H9 (cell line): Measurements from ENCODE around the gene RHOB. TPM values are rescaled to one million over a fixed set of nuclear protein-coding genes. Genes with fewer than 3 reads are reported as not detected.

Experiments
- DNase-seq: peaks from one replicate; pipeline ENCODE4 v3.0.0-alpha.2; 2017
- H2AFZ ChIP-seq: one replicate; pipeline ENCODE4 v1.6.1; 2013; ENCODE audit warnings: mild to moderate bottlenecking, low read length, control low read depth, moderate library complexity
- H2AK5ac ChIP-seq: 2 replicates; pipeline ENCODE4 v1.6.1; 2013; ENCODE audit warnings: low read length, control low read depth, mixed read lengths; ENCODE audit not compliant: insufficient read length
- H2BK120ac ChIP-seq: one replicate; pipeline ENCODE4 v1.6.1; 2013; ENCODE audit warnings: low read depth, mild to moderate bottlenecking, low read length, control low read depth, inconsistent platforms; ENCODE audit not compliant: poor library complexity, severe bottlenecking
- H2BK12ac ChIP-seq: 2 replicates; pipeline ENCODE4 v1.6.1; 2013; ENCODE audit warnings: low read length, control low read depth, mixed read lengths, low read depth; ENCODE audit not compliant: insufficient read length
- H2BK15ac ChIP-seq: 2 replicates; pipeline ENCODE4 v1.6.1; 2013; ENCODE audit warnings: low read depth, low read length, control low read depth
- H2BK20ac ChIP-seq: one replicate; pipeline ENCODE4 v1.6.1; 2013; ENCODE audit warnings: low read depth, mild to moderate bottlenecking, low read length, control low read depth, inconsistent platforms; ENCODE audit not compliant: poor library complexity, severe bottlenecking
- H2BK5ac ChIP-seq: 2 replicates; pipeline ENCODE4 v1.6.1; 2013; ENCODE audit warnings: low read length, control low read depth, mixed read lengths; ENCODE audit not compliant: insufficient read length
- H3K14ac ChIP-seq: 2 replicates; pipeline ENCODE4 v1.6.1; 2013; ENCODE audit warnings: low read length, control low read depth; ENCODE audit not compliant: insufficient read depth
- H3K18ac ChIP-seq: 2 replicates; pipeline ENCODE4 v1.6.1; 2013; ENCODE audit warnings: low read depth, mild to moderate bottlenecking, mixed read lengths, low read length, control low read depth; ENCODE audit not compliant: insufficient read length
- H3K23ac ChIP-seq: 2 replicates; pipeline ENCODE4 v1.6.1; 2013; ENCODE audit warnings: low read length, control low read depth, mixed read lengths, low read depth; ENCODE audit not compliant: insufficient read length
- H3K23me2 ChIP-seq: 2 replicates; pipeline ENCODE4 v1.6.1; 2013; ENCODE audit warnings: low read depth, mild to moderate bottlenecking, mixed read lengths, low read length, control low read depth; ENCODE audit not compliant: insufficient read length, poor library complexity, severe bottlenecking
- H3K27ac ChIP-seq: 2 replicates; pipeline ENCODE4 v1.5.1; 2013; ENCODE audit warnings: low read length, control low read depth, mixed read lengths, low read depth; ENCODE audit not compliant: insufficient read length
- H3K27me3 ChIP-seq: 2 replicates; pipeline ENCODE4 v1.6.1; 2013; ENCODE audit warnings: low read length, control low read depth, inconsistent platforms; ENCODE audit not compliant: insufficient read depth
- H3K4ac ChIP-seq: 2 replicates; pipeline ENCODE4 v1.6.1; 2013; ENCODE audit warnings: low read depth, mild to moderate bottlenecking, control low read depth, inconsistent platforms, low read length, moderate library complexity
- H3K4me1 ChIP-seq: 2 replicates; pipeline ENCODE4 v1.6.1; 2013; ENCODE audit warnings: low read length, control low read depth, inconsistent platforms; ENCODE audit not compliant: insufficient read depth
- H3K4me2 ChIP-seq: 2 replicates; pipeline ENCODE4 v1.6.1; 2013; ENCODE audit warnings: low read length, control low read depth, mixed read lengths; ENCODE audit not compliant: insufficient read length, insufficient read depth
- H3K56ac ChIP-seq: 2 replicates; pipeline ENCODE4 v1.6.1; 2013; ENCODE audit warnings: low read depth, mild to moderate bottlenecking, mixed read lengths, low read length, control low read depth; ENCODE audit not compliant: insufficient read length
- H3K79me1 ChIP-seq: 2 replicates; pipeline ENCODE4 v1.6.1; 2013; ENCODE audit warnings: low read depth, mild to moderate bottlenecking, moderate library complexity, low read length, control low read depth, inconsistent platforms; ENCODE audit not compliant: insufficient read depth, poor library complexity, severe bottlenecking
- H3K79me2 ChIP-seq: 2 replicates; pipeline ENCODE4 v1.6.1; 2013; ENCODE audit warnings: low read length, control low read depth, inconsistent platforms; ENCODE audit not compliant: insufficient read depth
- H3K9ac ChIP-seq: 2 replicates; pipeline ENCODE4 v1.6.1; 2013; ENCODE audit warnings: low read length, control low read depth, mixed read lengths; ENCODE audit not compliant: insufficient read length; ENCODE audit errors: extremely low read depth
- H3K9me3 ChIP-seq: one replicate; pipeline ENCODE4 v1.6.1; 2013; ENCODE audit warnings: low read depth, low read length, inconsistent platforms; ENCODE audit not compliant: control insufficient read depth
- H3T11ph ChIP-seq: one replicate; pipeline ENCODE4 v1.6.1; 2013; ENCODE audit warnings: mild to moderate bottlenecking, low read length, control low read depth, inconsistent platforms
- H4K20me1 ChIP-seq: one replicate; pipeline ENCODE4 v1.6.1; 2013; ENCODE audit not compliant: control insufficient read depth, insufficient read length, insufficient read depth
- H4K5ac ChIP-seq: 2 replicates; pipeline ENCODE4 v1.6.1; 2013; ENCODE audit warnings: low read depth, mild to moderate bottlenecking, mixed read lengths, low read length, control low read depth; ENCODE audit not compliant: insufficient read length
- H4K8ac ChIP-seq: replicated peaks from 2 replicates; pipeline ENCODE4 v1.6.1; 2013; ENCODE audit warnings: low read length, control low read depth, mixed read lengths, low read depth; ENCODE audit not compliant: insufficient read length
- H4K91ac ChIP-seq: 2 replicates; pipeline ENCODE4 v1.6.1; 2013; ENCODE audit warnings: low read depth, mild to moderate bottlenecking, moderate library complexity, mixed read lengths, low read length, control low read depth; ENCODE audit not compliant: insufficient read length
- H3K27ac Mint-ChIP-seq, 3 experiments: 2 replicates in 2 of 3; 3 replicates in 1 of 3; pipeline ENCODE4 v1.8.0; 2020 to 2021; ENCODE audit warnings: mixed read lengths in 3 of 3, mild to moderate bottlenecking in 1 of 3, moderate library complexity in 1 of 3
- H3K27me3 Mint-ChIP-seq: 2 replicates; pipeline ENCODE4 v1.8.0; 2021; ENCODE audit warnings: low read depth, mild to moderate bottlenecking, moderate library complexity, mixed read lengths
- H3K36me3 Mint-ChIP-seq, 3 experiments: 2 replicates in 2 of 3; 3 replicates in 1 of 3; pipeline ENCODE4 v1.8.0; 2020 to 2021; ENCODE audit warnings: low read depth in 3 of 3, mixed read lengths in 3 of 3; ENCODE audit not compliant: insufficient read depth in 1 of 3
- H3K4me1 Mint-ChIP-seq, 2 experiments: 2 replicates each; pipeline ENCODE4 v1.8.0; 2020; ENCODE audit warnings: mixed read lengths in 2 of 2
- H3K4me3 Mint-ChIP-seq, 2 experiments: 2 replicates in 1 of 2; 3 replicates in 1 of 2; pipeline ENCODE4 v1.8.0; 2020 to 2021; ENCODE audit warnings: mild to moderate bottlenecking in 2 of 2, mixed read lengths in 2 of 2, moderate library complexity in 1 of 2
- H3K9me3 Mint-ChIP-seq, 2 experiments: 2 replicates in 1 of 2; 3 replicates in 1 of 2; pipeline ENCODE4 v1.8.0; 2020; ENCODE audit warnings: mild to moderate bottlenecking in 2 of 2, mixed read lengths in 2 of 2, moderate library complexity in 1 of 2
- CTCF ChIP-seq: fragments of 200-600 bp; sonication (generic); conservative IDR thresholded peaks from 3 replicates; pipeline ENCODE4 v1.8.0; 2021; ENCODE audit warnings: antibody characterized with exemption, mild to moderate bottlenecking
- WGBS: extraction: QIAGEN DNeasy Blood & Tissue Kit; methylation state at CpG from one replicate; pipeline ENCODE4 v1.1.7; 2013; ENCODE audit warnings: missing lambda C conversion rate, low lambda C conversion rate, mixed read lengths; ENCODE audit not compliant: insufficient read length; ENCODE audit errors: extremely low coverage; 5-methylcytosine and 5-hydroxymethylcytosine counted together
- total RNA-seq: library from RNA; stranded (reverse); gene quantifications from 2 replicates; pipeline ENCODE4 v1.2.1, GENCODE V29; 2021

The RHOB gene
- total RNA-seq, 1 experiment from 2014 or later: 10.3 TPM

- H3K79me1 ChIP-seq: no peaks in the 10 kb centered on the region
- no peak overlapping the region for H2BK120ac ChIP-seq
- no peak overlapping the region for H3K4ac ChIP-seq
- H3K79me2 ChIP-seq: no peaks in the 10 kb centered on the region
- H4K8ac ChIP-seq: no peak overlapping the region
- Mint-ChIP-seq H3K36me3 (no peaks in the 10 kb centered on the region), H3K27me3 (peaks cover 8% of the 10 kb centered on the region), H3K9me3 (no peaks in the 10 kb centered on the region), H3K4me3 (no peak overlapping the region), H3K27ac (no peak overlapping the region), H3K4me1 (peaks cover 0 to 4% of the 10 kb centered on the region in 2 experiments; a peak in 1 of 4 replicates)
- no peaks in the 10 kb centered on the region for H4K20me1 ChIP-seq
- H3K18ac ChIP-seq: no peak overlapping the region
- H3K27me3 ChIP-seq: no peaks in the 10 kb centered on the region
- H4K5ac ChIP-seq: no peak overlapping the region
- no peaks in the 10 kb centered on the region for H3K23me2 ChIP-seq
- no peak overlapping the region for H3K4me2 ChIP-seq
- no peak overlapping the region for H2AK5ac ChIP-seq
- H3K56ac ChIP-seq: no peak overlapping the region
- no peak overlapping the region for H2BK15ac ChIP-seq
- no peak overlapping the region for H3K14ac ChIP-seq
- no peak for DNase-seq
- H2AFZ ChIP-seq: no peak overlapping the region
- no peak for TF ChIP-seq CTCF
- no peak overlapping the region for H4K91ac ChIP-seq
- no peak overlapping the region for H2BK20ac ChIP-seq
- H2BK5ac ChIP-seq: no peak overlapping the region
- no peak overlapping the region for H3T11ph ChIP-seq
- H2BK12ac ChIP-seq: no peak overlapping the region
- H3K9ac ChIP-seq: no peak overlapping the region
- no CpG with 5 or more reads among the region's 4 CpGs for WGBS
- no peak overlapping the region for H3K23ac ChIP-seq
- H3K27ac ChIP-seq: no peak overlapping the region
- H3K4me1 ChIP-seq: no peaks in the 10 kb centered on the region
- no peaks in the 10 kb centered on the region for H3K9me3 ChIP-seq
These were observed 16.8 kb upstream of the RHOB start for GRCh38 chr2:20430035-20430434.
